HG02623 (cell line): ENCODE results near the gene ZMYND11.

ENCODE experiments used
- ATAC-seq: cut with Tn5 transposase; IDR thresholded peaks from one replicate; pipeline ENCODE4 v1.9.1; 2021; ENCODE audit warnings: moderate library complexity; ENCODE audit not compliant: unreplicated experiment

The ZMYND11 gene

DNA sequence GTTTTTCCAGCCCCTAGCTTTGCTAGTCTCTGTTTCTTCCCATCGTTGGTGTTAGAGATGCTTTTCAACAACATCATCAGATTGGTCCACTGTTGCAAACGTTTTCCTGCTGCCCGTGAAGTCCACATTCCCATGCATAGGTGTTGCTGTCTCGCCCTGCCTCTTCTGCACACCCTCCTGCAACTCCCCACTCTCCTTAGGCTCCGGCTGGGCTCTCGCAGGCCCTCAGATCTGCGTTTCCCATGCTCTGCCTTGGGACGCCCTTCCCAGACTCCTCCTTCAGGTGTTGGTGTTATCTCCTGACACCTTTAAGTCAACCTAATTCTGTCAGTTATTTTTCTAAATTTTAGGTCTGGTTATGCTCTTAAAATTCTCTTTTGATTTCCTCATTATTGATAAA is 55.0 kb downstream of the ZMYND11 start:
- ATAC-seq, result no peak

DNA sequence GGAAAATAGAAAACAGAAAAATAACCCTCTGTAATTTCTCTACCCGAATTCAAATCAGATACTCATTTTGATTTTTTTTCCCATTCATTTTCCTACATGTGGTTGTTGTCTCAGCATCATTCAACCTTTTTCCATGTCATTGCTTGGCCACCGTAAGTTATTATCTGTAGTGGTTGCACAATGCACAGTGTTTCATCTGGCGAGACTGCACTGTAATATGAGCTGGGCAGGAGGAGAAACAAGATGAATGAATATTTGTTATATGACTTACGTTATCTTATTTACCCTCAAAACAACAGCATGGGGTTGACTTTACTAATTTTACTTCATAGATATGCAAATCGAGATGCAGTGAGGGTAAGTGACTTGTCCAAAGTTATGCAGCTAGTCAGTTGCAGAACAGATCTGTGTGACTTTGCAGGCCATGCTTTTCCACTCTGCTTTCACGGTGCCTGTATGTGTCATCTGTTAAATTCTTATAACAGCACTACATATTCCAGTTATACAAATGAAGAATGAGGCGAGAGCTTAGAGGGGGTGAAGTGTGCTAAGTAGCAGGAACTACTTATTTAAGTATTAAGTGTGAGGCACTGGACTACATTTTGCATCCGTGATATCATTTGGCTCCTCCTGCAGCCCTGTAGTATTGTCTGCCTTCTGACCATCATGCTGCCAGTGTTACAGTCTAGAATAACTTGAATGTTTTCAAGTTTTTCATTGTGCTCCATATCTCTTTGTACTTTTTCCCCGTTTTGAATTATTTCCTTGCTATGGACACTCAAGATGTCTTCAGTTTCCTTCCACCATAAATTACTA is 56.7 kb downstream of the ZMYND11 start:
- no peak for ATAC-seq

DNA sequence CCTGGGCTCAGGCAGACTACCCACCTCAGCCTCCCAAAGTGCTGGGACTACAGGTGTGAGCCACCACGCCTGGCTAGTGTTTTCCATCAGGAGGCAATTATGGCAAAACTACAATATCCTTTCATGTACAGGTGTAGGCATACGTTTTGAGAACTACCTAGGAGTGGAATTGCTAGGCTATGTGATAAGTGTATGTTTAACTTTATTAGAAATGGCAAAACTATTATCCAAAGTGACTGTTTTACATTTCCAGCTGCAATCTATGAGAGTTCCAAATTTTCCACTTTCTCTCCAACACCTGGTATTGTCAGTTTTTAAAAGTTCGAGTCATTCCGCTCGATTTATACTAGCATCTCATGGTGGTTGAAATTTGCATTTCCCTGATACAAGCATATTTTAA is 59.0 kb downstream of the ZMYND11 start:
- ATAC-seq, result no peak

DNA sequence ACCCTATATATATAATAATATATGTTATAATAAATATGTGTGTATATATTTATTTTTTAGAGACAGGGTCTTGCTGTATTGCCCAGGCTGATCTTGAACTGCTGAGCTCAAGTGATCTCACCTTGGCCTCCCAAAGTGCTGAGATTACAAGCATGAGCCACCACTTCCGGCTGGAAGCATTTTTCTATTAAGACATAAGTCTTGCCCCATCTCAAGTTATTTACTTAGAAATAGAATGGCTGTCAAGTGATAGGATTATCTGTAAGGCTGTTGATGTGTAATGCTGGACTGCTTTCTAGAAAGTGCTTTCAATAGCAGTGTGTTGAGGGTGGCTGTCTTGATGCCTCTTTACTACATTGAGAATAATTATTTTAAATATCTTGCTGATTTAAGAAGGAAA is 65.2 kb downstream of the ZMYND11 start:
- ATAC-seq, result no peak

DNA sequence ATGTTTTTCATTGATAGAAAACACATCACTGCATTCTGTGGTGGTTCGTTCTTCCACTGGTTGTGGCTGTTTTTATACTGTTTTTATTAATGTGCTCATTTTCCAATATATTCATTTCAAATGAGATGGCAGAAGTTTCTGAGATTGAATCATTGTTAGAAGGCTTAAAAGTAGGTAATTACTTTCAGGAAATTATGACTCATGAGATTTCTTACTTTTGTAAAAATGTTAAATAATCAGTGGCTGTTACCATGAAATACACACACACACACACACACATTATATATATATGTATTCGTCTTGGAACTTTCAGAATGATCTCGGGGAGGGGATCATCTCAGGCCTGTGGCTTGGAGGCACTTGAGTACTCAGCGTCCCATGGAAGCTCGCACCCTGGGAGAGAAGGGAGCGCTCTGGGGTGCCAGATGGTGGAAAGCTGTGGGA is 66.1 kb downstream of the ZMYND11 start:
- ATAC-seq, result no peak

DNA sequence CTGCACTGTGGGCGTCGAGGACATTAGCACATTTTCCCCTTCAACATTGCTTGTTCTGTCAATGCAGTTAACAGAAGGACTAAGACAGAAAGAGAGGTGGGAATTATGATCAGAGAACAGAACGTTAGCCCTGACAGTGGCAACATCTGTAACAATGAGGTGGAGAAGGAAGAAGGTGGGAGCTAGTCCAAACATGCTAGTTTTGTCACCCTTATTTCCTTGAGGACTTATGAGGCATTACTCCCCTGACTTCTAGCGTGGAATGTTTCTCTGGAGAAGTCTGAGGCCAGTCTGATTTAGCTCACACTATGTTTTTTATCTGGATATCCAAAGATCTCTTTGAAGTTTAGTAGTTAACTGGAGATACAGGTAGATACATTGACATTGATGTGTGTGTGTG is 73.4 kb downstream of the ZMYND11 start:
- ATAC-seq, result no peak

DNA sequence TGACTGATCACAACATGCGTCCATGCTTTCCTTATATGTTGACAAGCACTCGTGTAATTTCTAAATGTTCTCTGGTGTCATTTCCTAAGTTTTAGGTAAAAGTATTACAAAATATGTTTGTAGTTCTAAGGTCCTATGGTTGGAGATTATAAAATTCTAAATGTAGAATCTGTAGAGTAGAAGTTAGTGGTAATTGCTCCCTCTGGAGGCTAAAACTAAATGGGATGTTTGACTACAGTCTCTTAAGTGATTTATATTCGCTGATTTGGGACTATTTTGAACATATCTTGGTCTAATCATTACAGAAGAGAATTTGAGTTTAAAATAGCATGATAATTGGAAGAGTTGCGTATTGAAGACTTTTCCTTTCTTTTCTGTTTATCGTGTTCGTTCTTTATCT is 74.1 kb downstream of the ZMYND11 start:
- no peak for ATAC-seq

DNA sequence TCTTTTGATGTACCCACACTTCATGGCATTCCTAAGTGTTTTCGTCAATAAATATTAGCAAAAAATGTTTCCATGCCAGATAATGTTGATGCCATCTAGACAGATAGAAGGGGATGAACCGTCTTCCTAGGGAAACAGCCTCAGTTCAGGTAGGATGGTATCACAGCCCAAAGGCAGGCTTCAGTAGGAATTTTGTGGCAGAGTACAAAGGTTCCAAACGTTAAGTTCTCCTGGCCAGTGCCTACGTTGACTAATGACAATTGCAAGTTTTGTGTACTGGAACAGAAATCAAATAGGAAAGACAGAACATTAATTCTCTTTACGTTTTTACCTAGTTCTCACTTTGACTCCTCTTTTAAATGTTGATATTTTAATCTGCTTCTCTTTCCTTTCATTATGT is 75.0 kb downstream of the ZMYND11 start:
- ATAC-seq, result no peak

DNA sequence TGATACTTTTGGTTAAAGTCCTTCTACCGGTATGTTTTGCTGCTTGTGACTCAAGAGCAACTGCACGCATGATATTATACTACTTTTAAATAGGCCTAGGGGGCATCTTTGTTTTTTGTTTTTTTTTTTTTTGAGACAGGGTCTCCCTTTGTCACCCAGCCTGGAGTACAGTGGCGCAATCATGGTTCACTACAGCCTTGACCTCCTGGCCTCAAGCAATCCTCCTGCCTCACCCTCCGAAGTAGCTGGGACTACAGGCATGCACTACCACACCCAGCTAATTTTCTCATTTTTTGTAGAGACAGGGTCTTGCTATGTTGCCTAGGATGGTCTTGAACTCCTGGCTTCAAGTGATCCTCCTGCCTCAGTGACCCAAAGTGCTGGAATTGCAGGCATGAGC is 80.2 kb downstream of the ZMYND11 start:
- no peak for ATAC-seq

DNA sequence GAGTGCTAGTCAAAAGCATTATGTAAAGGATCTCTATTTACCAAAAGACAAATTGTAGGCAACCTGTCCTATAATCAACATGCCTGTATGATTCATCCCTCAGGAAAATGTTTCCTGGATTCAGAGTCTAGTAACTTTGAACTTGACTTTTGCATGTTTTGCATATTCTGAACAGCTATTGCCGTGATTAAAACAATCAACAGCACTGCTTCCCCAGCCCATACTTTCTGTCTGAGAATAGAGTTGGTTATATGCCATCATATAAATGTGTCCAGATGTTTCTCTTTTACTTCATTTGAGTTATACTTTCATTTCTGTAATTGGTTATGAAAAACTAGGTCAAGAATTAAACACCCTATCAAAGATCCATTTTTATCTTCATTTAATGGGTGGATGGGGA is 83.5 kb downstream of the ZMYND11 start:
- ATAC-seq, result no peak

DNA sequence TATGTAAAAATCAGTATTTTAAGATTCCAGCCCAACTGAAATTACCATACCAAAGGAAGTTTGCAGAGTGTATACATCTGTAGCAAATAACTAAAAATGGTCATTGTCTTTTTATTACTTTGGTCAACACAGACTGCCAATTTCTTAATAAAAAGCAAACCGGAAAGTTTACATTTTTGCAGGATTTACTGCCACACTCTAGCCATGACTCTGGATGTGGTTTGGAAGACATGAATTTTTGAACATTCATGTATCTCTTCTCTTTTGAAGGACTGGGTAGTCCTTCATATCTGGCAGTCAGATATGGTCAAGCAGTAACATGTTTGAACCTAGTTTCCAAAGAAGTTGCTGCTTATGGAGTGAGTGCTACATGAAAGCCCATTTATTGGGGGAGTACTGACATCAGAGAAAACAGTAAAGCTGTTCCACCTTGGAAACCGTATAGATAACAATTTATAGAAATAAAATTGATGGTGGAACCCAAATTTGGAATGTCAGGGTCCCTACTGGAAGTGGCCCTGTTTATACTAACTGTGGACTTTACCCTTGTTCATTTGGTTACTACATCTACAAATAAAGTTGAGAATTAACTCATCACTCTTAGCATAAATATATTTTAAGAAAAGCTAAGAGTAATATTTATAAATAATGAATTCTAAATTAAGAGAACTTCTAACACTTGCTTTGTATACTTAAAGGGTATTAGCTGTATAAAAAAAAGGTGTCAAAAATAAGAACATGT is 84.6 kb downstream of the ZMYND11 start:
- no peak for ATAC-seq

DNA sequence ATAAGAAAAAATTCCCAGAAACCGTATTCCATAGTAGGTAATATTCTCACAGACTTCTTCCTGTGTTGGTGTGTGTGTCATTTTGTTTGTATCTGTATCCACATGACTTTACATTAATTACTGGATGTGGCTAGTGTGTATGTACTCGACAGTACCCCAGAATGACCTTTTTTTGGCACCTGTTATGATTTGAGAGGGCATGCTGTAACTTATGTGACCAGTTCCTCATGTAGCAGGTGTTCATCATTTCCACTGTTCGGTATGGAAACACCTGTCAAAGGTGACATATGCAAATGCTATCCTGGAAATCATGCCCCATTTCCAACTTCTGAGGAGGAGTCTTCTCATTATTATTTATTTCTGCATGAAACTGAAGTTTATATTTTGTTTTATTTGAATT is 89.3 kb downstream of the ZMYND11 start:
- no peak for ATAC-seq

DNA sequence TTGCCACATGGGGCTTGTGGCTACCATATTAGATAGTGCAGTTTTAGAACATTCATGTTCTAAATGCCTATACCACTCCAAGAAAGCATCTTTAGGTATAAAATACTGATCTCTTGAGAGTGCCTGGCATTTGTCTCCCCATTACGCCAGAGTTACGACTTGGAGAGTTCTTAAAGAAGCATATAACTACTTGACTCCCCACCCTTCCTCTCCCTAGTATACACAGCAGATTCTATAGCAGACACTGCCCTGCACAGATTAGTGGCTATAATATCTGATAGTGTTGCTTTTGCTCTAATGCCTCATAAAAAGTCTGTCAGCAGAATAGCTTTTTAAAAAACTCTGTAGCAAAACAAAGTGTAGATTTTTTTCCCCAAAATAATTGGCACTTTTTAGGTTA is 90.8 kb downstream of the ZMYND11 start:
- no peak for ATAC-seq

DNA sequence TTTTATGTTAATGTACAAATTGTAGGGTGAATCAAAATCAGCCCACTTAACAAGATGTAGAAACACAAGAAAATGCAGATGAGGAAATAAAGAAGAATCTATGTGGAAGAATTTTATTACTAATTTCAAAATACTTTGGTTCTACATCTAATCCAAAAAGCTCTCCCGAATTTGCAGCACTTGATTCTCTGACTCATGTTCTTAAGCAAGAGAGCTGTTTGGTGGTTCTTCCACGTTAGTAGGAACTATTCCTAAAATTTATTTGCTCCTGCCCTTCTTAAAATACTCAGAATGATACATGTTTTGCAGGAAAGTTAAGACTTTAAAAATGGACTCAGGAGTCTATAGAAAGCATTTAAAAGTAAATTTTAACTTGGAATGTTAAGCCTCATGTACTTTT is 91.8 kb downstream of the ZMYND11 start:
- no peak for ATAC-seq

DNA sequence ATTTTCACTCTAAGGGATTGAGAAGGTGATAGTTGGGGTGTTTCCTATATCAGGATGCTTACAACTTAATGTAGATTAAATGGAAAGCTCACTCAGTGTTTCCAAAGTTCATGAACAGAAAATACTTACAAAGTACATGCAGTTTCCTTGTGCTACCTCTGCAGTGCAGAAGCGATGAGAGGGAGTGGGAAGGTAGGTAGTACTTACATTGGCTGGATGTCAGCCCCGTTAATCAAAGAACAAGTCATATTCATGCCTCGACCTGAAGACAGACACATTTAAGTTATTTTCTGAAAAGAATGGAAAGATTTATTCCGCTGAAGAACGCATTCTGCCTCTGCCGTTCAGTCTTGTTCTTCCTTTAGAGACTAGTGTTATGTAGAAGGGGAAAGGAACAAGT is 93.1 kb downstream of the ZMYND11 start:
- ATAC-seq, result no peak

DNA sequence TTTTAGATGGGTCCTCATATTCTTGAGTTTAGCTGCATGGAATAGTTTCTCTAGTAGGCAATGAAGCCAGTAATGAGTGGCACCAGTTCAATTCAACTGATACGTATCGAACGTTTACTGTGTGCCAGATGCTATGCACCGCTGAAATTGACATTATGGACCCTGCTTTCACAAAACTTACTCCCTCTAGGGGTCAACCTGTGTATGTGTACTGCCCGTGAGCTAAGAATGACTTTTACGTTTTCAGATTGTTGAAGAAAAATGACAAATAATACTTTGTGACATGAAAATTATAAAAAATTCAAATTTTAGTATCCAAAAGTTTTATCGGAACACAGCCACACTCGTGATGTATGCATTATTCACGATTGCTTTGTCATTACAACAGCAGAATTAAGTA is 95.5 kb downstream of the ZMYND11 start:
- ATAC-seq, result no peak

DNA sequence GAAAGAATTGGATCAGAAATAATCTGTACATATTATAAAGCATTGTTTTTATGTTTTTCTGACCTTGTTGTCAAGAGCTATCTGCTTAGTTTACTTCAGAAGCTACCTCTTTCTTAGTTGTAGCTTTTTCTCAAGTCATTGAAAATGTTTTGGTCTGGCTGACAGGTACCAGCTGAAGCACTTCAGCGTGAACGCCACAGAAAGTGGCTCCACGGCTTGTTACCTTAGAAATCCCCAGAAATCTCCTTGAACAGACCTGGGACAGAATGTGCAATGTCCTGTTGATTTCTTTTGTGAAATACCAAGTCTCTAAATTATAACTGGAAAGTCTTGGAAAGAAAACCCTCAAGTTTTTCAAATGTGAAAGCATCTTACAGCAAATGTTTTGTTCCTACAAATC is 96.8 kb downstream of the ZMYND11 start:
- ATAC-seq, result no peak

DNA sequence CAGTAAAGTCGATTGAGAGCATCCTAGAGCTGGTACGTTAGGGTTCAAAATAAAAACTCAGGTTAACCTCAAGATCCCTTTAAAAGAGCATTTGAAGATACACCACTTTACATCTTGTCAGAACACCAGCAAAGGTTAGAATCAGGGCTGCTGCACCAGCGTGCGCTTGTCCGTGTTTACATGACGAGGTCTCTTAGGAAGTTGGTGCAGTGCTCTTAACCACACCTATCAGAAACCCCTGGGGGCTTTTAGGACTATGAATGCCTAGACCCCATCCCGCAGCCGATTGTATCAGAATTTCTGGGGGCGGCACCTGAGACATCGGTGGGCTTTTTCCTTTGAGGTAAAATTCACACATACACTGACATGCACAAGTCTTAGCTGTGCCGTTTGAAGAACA is 97.6 kb downstream of the ZMYND11 start:
- no peak for ATAC-seq

DNA sequence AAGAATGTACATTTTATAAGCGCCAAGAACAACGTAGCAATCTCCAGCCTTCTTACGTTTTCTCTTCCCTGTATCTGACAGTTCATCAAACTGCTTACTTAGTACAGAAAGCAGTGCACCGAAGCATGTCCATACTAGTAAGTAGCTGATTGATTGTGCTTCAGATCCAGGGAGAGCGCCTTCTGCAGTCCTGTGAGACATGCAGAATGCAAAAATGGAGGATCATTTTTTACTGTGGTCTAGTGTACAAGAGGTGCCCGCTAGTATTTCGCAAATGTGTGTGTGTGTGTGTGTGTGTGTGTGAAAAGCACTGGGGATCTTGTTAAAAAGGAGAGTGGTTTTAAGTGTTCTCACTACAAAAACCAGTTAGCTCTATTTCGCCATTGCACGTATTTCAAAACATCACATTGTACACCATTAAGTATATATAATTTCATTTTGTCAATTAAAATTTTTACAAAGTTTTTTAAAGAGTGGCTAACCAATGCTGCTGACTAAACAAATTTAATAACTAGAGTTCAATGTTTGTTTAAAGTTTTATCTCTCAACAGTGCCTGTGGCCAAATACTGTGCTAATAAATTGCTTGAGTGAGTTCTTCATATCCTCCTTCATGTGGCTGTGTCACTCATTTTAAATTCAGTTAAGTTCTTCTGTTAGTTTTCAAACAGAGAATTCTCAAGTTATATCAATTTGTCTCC is 99.6 kb downstream of the ZMYND11 start:
- ATAC-seq, result no peak

DNA sequence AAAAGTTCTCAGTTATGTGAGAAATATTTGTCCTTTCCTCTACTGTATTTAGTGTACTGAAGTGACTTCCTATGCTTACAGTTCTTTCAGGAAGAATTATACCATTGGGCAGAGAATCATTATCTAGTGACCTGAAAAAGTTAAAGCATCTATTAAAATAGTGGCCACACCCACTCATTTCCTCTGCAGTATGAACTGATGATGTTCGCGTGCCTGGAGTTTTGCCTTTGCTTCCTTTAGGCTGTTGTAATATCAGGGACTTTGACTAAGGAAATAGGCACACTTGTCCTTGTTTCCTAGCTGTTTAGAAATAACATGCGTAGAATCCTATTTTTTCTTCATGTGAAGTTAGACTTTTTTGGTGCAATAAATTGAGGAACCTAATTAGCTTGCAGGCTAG is 100.7 kb downstream of the ZMYND11 start:
- no peak for ATAC-seq

DNA sequence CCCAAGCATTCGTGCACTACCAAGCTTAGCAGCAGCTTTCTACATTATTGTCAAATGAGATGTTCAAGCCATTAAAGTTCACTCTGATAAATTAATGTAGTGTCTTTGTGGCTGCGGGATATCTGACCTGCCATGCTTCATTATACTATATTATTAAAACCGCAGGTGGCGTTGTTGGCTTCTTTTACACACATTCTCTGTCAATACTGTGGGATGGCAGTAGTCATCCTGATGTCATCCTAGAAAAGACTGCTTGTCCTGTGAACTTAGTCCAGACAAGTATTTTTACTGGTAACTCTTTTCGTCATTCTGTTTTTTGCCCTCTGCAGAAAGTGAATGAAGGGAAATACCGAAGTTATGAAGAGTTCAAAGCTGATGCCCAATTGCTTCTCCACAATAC is 103.9 kb downstream of the ZMYND11 start:
- ATAC-seq, result no peak

DNA sequence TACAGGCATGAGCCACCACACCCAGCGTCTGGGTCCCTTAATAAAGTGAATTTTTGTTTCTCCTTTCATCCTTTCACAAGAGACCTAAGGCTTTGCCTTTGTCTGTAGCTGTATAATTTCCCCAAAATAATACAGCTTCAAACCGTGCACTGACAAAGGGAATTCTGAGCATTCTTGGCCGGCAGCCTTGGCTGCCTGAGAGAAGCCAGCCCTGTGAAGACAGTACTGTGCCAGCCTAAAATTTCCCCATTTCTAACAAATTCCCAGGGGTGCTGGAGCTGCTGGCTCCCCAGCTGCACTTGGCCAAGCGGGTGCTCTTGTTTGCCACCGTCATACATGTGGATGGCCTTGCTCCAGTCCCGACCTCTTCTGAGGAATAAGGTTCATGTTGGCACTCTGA is 106.2 kb downstream of the ZMYND11 start:
- no peak for ATAC-seq
